Esophagus (tissue), 2 donors: Measurements from ENCODE around the gene LMBRD1. TPM values are rescaled to one million over a fixed set of nuclear protein-coding genes. Genes with fewer than 3 reads are reported as not detected.
"Not testable (repeated sequence)": the region's sequence is repeated elsewhere in the genome, so short reads cannot be mapped to it uniquely, and the experiment has no call there.

Experiments used
- H3K27ac ChIP-seq, 2 donors: one replicate each; pipeline ENCODE4 v1.5.1; 2013; ENCODE audit warnings: low read depth in 2 of 2, mild to moderate bottlenecking in 2 of 2, inconsistent platforms in 1 of 2, low read length in 1 of 2, moderate library complexity in 1 of 2
- H3K27me3 ChIP-seq, 2 donors: one replicate each; pipeline ENCODE4 v1.6.1; 2013; ENCODE audit warnings: low read length in 2 of 2, control low read depth in 1 of 2, mild to moderate bottlenecking in 1 of 2; ENCODE audit not compliant: insufficient read depth in 2 of 2, control insufficient read depth in 1 of 2
- H3K36me3 ChIP-seq, 2 donors: one replicate each; pipeline ENCODE4 v1.6.1; 2013; ENCODE audit warnings: low read length in 1 of 2; ENCODE audit not compliant: control insufficient read depth in 2 of 2, insufficient read depth in 2 of 2
- H3K4me1 ChIP-seq, 2 donors: one replicate each; pipeline ENCODE4 v1.6.1; 2013; ENCODE audit warnings: low read length in 1 of 2; ENCODE audit not compliant: control insufficient read depth in 2 of 2, insufficient read depth in 2 of 2
- H3K4me3 ChIP-seq, 2 donors: one replicate each; pipeline ENCODE4 v1.5.1; 2013; ENCODE audit warnings: low read length in 2 of 2, mild to moderate bottlenecking in 2 of 2, low read depth in 1 of 2, moderate library complexity in 1 of 2
- H3K9me3 ChIP-seq, 2 donors: one replicate each; pipeline ENCODE4 v1.6.1; 2013; ENCODE audit warnings: mild to moderate bottlenecking in 2 of 2, low read depth in 1 of 2, low read length in 1 of 2, moderate library complexity in 1 of 2; ENCODE audit not compliant: control insufficient read depth in 2 of 2, insufficient read depth in 1 of 2
- WGBS, 2 donors: extraction: QIAGEN DNeasy Blood & Tissue Kit; methylation state at CpG; one replicate each; pipeline ENCODE4 v1.1.7; 2013; 5-methylcytosine and 5-hydroxymethylcytosine counted together
- polyA plus RNA-seq, 2 donors: library from polyadenylated mRNA; stranded (reverse); fragments of 200-250 nt; gene quantifications; one replicate each; pipeline ENCODE4 v1.2.3, GENCODE V29; 2013
- donor health status: healthy with polysubstance abuse.
- donor health status: Bipolar disorder and iron deficiency.

The LMBRD1 gene
- polyA plus RNA-seq, 2 donors: 22.3 to 28.0 TPM

GRCh38 chr6:69668916-69669315 is 127.9 kb downstream of the LMBRD1 start:
- Histone ChIP-seq H3K27ac (no peak overlapping the region), H3K9me3 (no peaks in the 10 kb centered on the region), H3K4me1 (no peaks in the 10 kb centered on the region), H3K27me3 (no peaks in the 10 kb centered on the region), H3K4me3 (no peak overlapping the region), H3K36me3 (no peaks in the 10 kb centered on the region)
- 74 to 79% methylated on average over 4 of the region's 4 CpGs for whole genome bisulfite sequencing, 2 donors

- not testable (repeated sequence) for H3K36me3 ChIP-seq, H3K27ac ChIP-seq, H3K4me1 ChIP-seq, H3K4me3 ChIP-seq, H3K27me3 ChIP-seq, H3K9me3 ChIP-seq
- WGBS, 2 donors: 92 to 94% methylated on average over 9 of the region's 9 CpGs
Observed at GRCh38 chr6:69666779-69667178, 130.0 kb downstream of the LMBRD1 start.

- WGBS, 2 donors: 77 to 81% methylated on average over 3 of the region's 3 CpGs
- Histone ChIP-seq H3K4me1 (no peaks in the 10 kb centered on the region), H3K27ac (no peak overlapping the region), H3K27me3 (no peaks in the 10 kb centered on the region), H3K9me3 (no peaks in the 10 kb centered on the region), H3K36me3 (no peaks in the 10 kb centered on the region), H3K4me3 (no peak overlapping the region)
Observed at GRCh38 chr6:69665437-69665836, 131.4 kb downstream of the LMBRD1 start.

GRCh38 chr6:69664551-69664950 is 132.3 kb downstream of the LMBRD1 start:
- Histone ChIP-seq H3K4me1 (no peaks in the 10 kb centered on the region), H3K36me3 (no peaks in the 10 kb centered on the region), H3K9me3 (no peaks in the 10 kb centered on the region), H3K4me3 (no peak overlapping the region), H3K27ac (no peak overlapping the region), H3K27me3 (no peaks in the 10 kb centered on the region)
- 79 to 84% methylated on average over 1 of the region's 1 CpG for WGBS, 2 donors

GRCh38 chr6:69663215-69663614 is 133.6 kb downstream of the LMBRD1 start:
- Histone ChIP-seq H3K36me3 (no peaks in the 10 kb centered on the region), H3K27me3 (no peaks in the 10 kb centered on the region)
- WGBS, 2 donors: 77 to 81% methylated on average over 2 of the region's 2 CpGs

GRCh38 chr6:69650703-69651102 is 146.1 kb downstream of the LMBRD1 start:
- no peaks in the 10 kb centered on the region for H3K36me3 ChIP-seq
- no peaks in the 10 kb centered on the region for H3K9me3 ChIP-seq
- no peak overlapping the region for H3K27ac ChIP-seq
- no peaks in the 10 kb centered on the region for H3K27me3 ChIP-seq
- H3K4me3 ChIP-seq: no peak overlapping the region
- no peaks in the 10 kb centered on the region for H3K4me1 ChIP-seq

More at GRCh38 chr6:69663215-69663614, 133.6 kb downstream of the LMBRD1 start:
- Histone ChIP-seq H3K4me3 (no peak overlapping the region), H3K27ac (no peak overlapping the region), H3K9me3 (no peaks in the 10 kb centered on the region), H3K4me1 (no peaks in the 10 kb centered on the region)

- no peak overlapping the region for H3K4me3 ChIP-seq
- H3K27me3 ChIP-seq: no peaks in the 10 kb centered on the region
- no peak overlapping the region for H3K27ac ChIP-seq
- WGBS, 2 donors: 32 to 48% methylated on average over 2 of the region's 2 CpGs
- H3K9me3 ChIP-seq: no peaks in the 10 kb centered on the region
- H3K36me3 ChIP-seq: no peaks in the 10 kb centered on the region
- H3K4me1 ChIP-seq: no peaks in the 10 kb centered on the region
Observed at GRCh38 chr6:69647726-69648125, 149.1 kb downstream of the LMBRD1 start.

GRCh38 chr6:69643688-69644087 is 153.1 kb downstream of the LMBRD1 start:
- no peaks in the 10 kb centered on the region for H3K36me3 ChIP-seq
- H3K4me1 ChIP-seq: no peaks in the 10 kb centered on the region
- H3K27me3 ChIP-seq: no peaks in the 10 kb centered on the region
- H3K27ac ChIP-seq: no peak overlapping the region
- H3K4me3 ChIP-seq: no peak overlapping the region
- 39 to 54% methylated on average over 2 of the region's 2 CpGs for WGBS, 2 donors
- H3K9me3 ChIP-seq: no peaks in the 10 kb centered on the region

- no peaks in the 10 kb centered on the region for H3K9me3 ChIP-seq
- 66 to 84% methylated on average over 2 of the region's 2 CpGs for WGBS, 2 donors
Observed at GRCh38 chr6:69632932-69633331, 163.9 kb downstream of the LMBRD1 start.

GRCh38 chr6:69631552-69632346 is 165.1 kb downstream of the LMBRD1 start:
- Histone ChIP-seq H3K27me3 (no peaks in the 10 kb centered on the region), H3K9me3 (no peaks in the 10 kb centered on the region), H3K4me1 (no peaks in the 10 kb centered on the region), H3K4me3 (no peak overlapping the region), H3K27ac (no peak overlapping the region), H3K36me3 (no peaks in the 10 kb centered on the region)
- WGBS, 2 donors: 24 to 28% methylated on average over 4 of the region's 4 CpGs

More at GRCh38 chr6:69632932-69633331, 163.9 kb downstream of the LMBRD1 start:
- H3K27ac ChIP-seq: no peak overlapping the region
- H3K27me3 ChIP-seq: no peaks in the 10 kb centered on the region
- no peaks in the 10 kb centered on the region for H3K36me3 ChIP-seq
- no peak overlapping the region for H3K4me3 ChIP-seq
- no peaks in the 10 kb centered on the region for H3K4me1 ChIP-seq
